Peyer's patch (tissue), 4 donors: ENCODE results near the gene ZBTB11. TPM values are rescaled to one million over a fixed set of nuclear protein-coding genes. Genes with fewer than 3 reads are reported as not detected.

Experiments used
- DNase-seq, 3 donors: peaks; one replicate each; pipeline ENCODE4 v3.0.0-alpha.2; 2017 to 2019
- H3K27ac ChIP-seq, 4 donors: fragments of 200-600 bp; sonication (generic); one replicate each; pipeline ENCODE4 v1.5.1; 2016 to 2019
- H3K27me3 ChIP-seq, 2 donors: fragments of 200-600 bp; sonication (generic); one replicate each; pipeline ENCODE4 v1.5.1; 2019
- H3K36me3 ChIP-seq, 3 donors: fragments of 200-600 bp; sonication (generic); one replicate each; pipeline ENCODE4 v1.5.1; 2016 to 2019
- H3K4me1 ChIP-seq, 4 donors: fragments of 200-600 bp; sonication (generic); one replicate each; pipeline ENCODE4 v1.5.1; 2016 to 2019
- H3K4me3 ChIP-seq, 4 donors: fragments of 200-600 bp; sonication (generic); 1 replicate in 3 of 4; 2 replicates in 1 of 4; pipeline ENCODE4 v1.5.1; 2016 to 2019; ENCODE audit warnings: mild to moderate bottlenecking in 1 of 4
- H3K9me3 ChIP-seq, 4 donors: fragments of 200-600 bp; sonication (generic); one replicate each; pipeline ENCODE4 v1.5.1; 2016 to 2019; ENCODE audit warnings: mild to moderate bottlenecking in 1 of 4
- CTCF ChIP-seq, 6 experiments: fragments of 450-650 bp in 4 of 6; fragments of 200-600 bp in 2 of 6; sonication (generic) in 1 of 6; IDR thresholded peaks; one replicate each; pipeline ENCODE4 v1.5.1; 2017 to 2019; ENCODE audit warnings: antibody characterized with exemption in 6 of 6, mild to moderate bottlenecking in 3 of 6, moderate library complexity in 1 of 6
- POLR2A ChIP-seq, 2 donors: fragments of 450-650 bp; IDR thresholded peaks; one replicate each; pipeline ENCODE4 v1.5.1; 2017; ENCODE audit warnings: antibody characterized with exemption in 2 of 2, mild to moderate bottlenecking in 2 of 2, moderate library complexity in 2 of 2
- total RNA-seq, 4 donors: library from RNA; depleted of rRNA; stranded (reverse); fragments of >200 nt; gene quantifications; one replicate each; pipeline ENCODE4 v1.1.0, GENCODE V29; 2016

ZBTB11 gene
- total RNA-seq, 4 donors from 2014 or later = 15.5 to 25.5 (median 22.9) TPM

DNA sequence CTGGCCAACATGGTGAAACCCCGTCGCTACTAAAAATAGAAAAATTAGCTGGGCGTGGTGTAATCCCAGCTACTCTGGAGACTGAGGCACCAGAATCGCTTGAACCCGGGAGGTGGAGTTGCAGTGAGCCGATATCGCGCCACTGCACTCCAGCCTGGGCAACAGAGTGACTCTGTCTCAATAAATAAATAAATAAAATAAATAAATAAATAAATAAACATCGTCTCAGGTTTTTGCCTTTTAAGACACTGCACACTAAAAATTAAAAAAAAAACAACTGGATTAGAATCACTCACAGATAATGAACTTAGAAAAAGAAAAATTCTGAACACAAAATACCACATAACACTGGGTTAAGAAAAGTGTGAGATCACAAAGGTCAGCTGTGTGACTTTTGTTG, 2.4 kb downstream of the ZBTB11 start:
- TF ChIP-seq CTCF (IDR thresholded peaks at IDR 0.05) (no peak), POLR2A (IDR thresholded peaks at IDR 0.05) (no peak)
- Histone ChIP-seq H3K4me3 (no peak overlapping the region), H3K36me3 (peaks cover 0 to 16% (median 0%) of the 10 kb centered on the region in 3 donors), H3K9me3 (no peaks in the 10 kb centered on the region), H3K4me1 (peaks cover 3 to 18% (median 6%) of the 10 kb centered on the region in 4 donors), H3K27me3 (no peaks in the 10 kb centered on the region), H3K27ac (no peak overlapping the region)
- no peak for DNase-seq

- Histone ChIP-seq H3K4me3 (no peak overlapping the region), H3K36me3 (peaks cover 0 to 21% (median 0%) of the 10 kb centered on the region in 3 donors), H3K4me1 (peaks cover 3 to 18% (median 6%) of the 10 kb centered on the region in 4 donors), H3K9me3 (no peaks in the 10 kb centered on the region), H3K27me3 (no peaks in the 10 kb centered on the region), H3K27ac (no peak overlapping the region)
- DNase-seq = no peak
- TF ChIP-seq CTCF (IDR thresholded peaks at IDR 0.05) (no peak), POLR2A (IDR thresholded peaks at IDR 0.05) (no peak)
Observed at GRCh38 chr3:101673953-101674352, 3.0 kb downstream of the ZBTB11 start.

- Histone ChIP-seq H3K27me3 (no peaks in the 10 kb centered on the region), H3K4me1 (peaks cover 0 to 8% (median 4%) of the 10 kb centered on the region in 4 donors), H3K36me3 (peaks cover 0 to 47% (median 0%) of the 10 kb centered on the region in 3 donors)
Observed at GRCh38 chr3:101671014-101671413, 5.9 kb downstream of the ZBTB11 start.

GRCh38 chr3:101667844-101668243, 9.1 kb downstream of the ZBTB11 start:
- DNase-seq = no peak
- Histone ChIP-seq H3K27me3 (no peaks in the 10 kb centered on the region), H3K9me3 (no peaks in the 10 kb centered on the region), H3K36me3 (peaks cover 0 to 79% (median 0%) of the 10 kb centered on the region in 3 donors), H3K27ac (no peak overlapping the region), H3K4me3 (no peak overlapping the region), H3K4me1 (no peaks in the 10 kb centered on the region)
- TF ChIP-seq CTCF (IDR thresholded peaks at IDR 0.05) (no peak), POLR2A (IDR thresholded peaks at IDR 0.05) (no peak)

More at GRCh38 chr3:101671014-101671413, 5.9 kb downstream of the ZBTB11 start:
- Histone ChIP-seq H3K4me3 (no peak overlapping the region), H3K9me3 (no peaks in the 10 kb centered on the region), H3K27ac (no peak overlapping the region)
- DNase-seq = no peak
- no peak for TF ChIP-seq POLR2A (IDR thresholded peaks at IDR 0.05)
- TF ChIP-seq CTCF (IDR thresholded peaks at IDR 0.05) = no peak

GRCh38 chr3:101667331-101667730, 9.6 kb downstream of the ZBTB11 start:
- H3K36me3 ChIP-seq = peaks cover 0 to 84% (median 0%) of the 10 kb centered on the region in 3 donors

More at GRCh38 chr3:101667331-101667730, 9.6 kb downstream of the ZBTB11 start:
- H3K9me3 ChIP-seq = no peaks in the 10 kb centered on the region
- H3K27ac ChIP-seq = no peak overlapping the region
- TF ChIP-seq CTCF (IDR thresholded peaks at IDR 0.05) = no peak
- TF ChIP-seq POLR2A (IDR thresholded peaks at IDR 0.05) = no peak
- no peaks in the 10 kb centered on the region for H3K4me1 ChIP-seq
- H3K4me3 ChIP-seq = no peak overlapping the region
- no peak for DNase-seq
- H3K27me3 ChIP-seq = no peaks in the 10 kb centered on the region
